T-helper 9 cell (primary cell): ENCODE results near the gene FAM168A.

Experiments
- DNase-seq: peaks from one replicate; pipeline ENCODE4 v3.0.0-alpha.2; 2020

The FAM168A gene

GRCh38 chr11:73398132-73398526 is 199.8 kb downstream of the FAM168A start:
- DNase-seq: no peak

- no peak for DNase-seq
These were observed 200.3 kb downstream of the FAM168A start for GRCh38 chr11:73397468-73398131.

- no peak for DNase-seq
These were observed 200.9 kb downstream of the FAM168A start for GRCh38 chr11:73396985-73397384.

GRCh38 chr11:73396251-73396930 is 201.5 kb downstream of the FAM168A start:
- DNase-seq: no peak

- DNase-seq: no peak
These were observed 202.4 kb downstream of the FAM168A start for GRCh38 chr11:73395297-73396208.

GRCh38 chr11:73394416-73395296 is 203.3 kb downstream of the FAM168A start:
- no peak for DNase-seq

- peak; percentile 53 for DNase-seq
These were observed 204.2 kb downstream of the FAM168A start for GRCh38 chr11:73393479-73394415.

GRCh38 chr11:73393011-73393380 is 204.9 kb downstream of the FAM168A start:
- DNase-seq: no peak

- no peak for DNase-seq
These were observed 205.6 kb downstream of the FAM168A start for GRCh38 chr11:73392108-73393010.

- no peak for DNase-seq
These were observed 206.2 kb downstream of the FAM168A start for GRCh38 chr11:73391665-73392064.

GRCh38 chr11:73390601-73391565 is 207.0 kb downstream of the FAM168A start:
- no peak for DNase-seq

GRCh38 chr11:73389916-73390315 is 208.0 kb downstream of the FAM168A start:
- no peak for DNase-seq

GRCh38 chr11:73389134-73389525 is 208.8 kb downstream of the FAM168A start:
- DNase-seq: no peak

- DNase-seq: no peak
These were observed 209.4 kb downstream of the FAM168A start for GRCh38 chr11:73388265-73389133.

GRCh38 chr11:73387594-73388264 is 210.2 kb downstream of the FAM168A start:
- no peak for DNase-seq

- DNase-seq: no peak
These were observed 211.4 kb downstream of the FAM168A start for GRCh38 chr11:73386546-73386945.

- DNase-seq: no peak
These were observed 211.9 kb downstream of the FAM168A start for GRCh38 chr11:73386016-73386415.
